ENCODE results near the gene C1QTNF9.

- TF ChIP-seq POLR2A (IDR thresholded peaks at IDR 0.05; ENCODE audit: low read length): no peak
- TF ChIP-seq GATA1 (IDR thresholded peaks at IDR 0.05; ENCODE audit: low read depth, low read length): no peak
Measured at GRCh38 chr13:24276861-24277260, 32.5 kb upstream of the C1QTNF9 start.
